CD4-positive, CD25-positive, alpha-beta regulatory T cell (primary cell): ENCODE measurements around the gene EXOC7. TPM values are rescaled to one million over a fixed set of nuclear protein-coding genes. Genes with fewer than 3 reads are reported as not detected.

ENCODE experiments used
- ATAC-seq, 2 donors: fragments of 150-1000 bp; cut with Tn5 transposase; one replicate each; pipeline ENCODE4 v1.10.0; 2021; ENCODE audit warnings: low read depth in 2 of 2, moderate number of reproducible peaks in 2 of 2, moderate library complexity in 1 of 2
- DNase-seq, 3 donors: peaks; one replicate each; pipeline versions ENCODE4 v3.0.0 to v3.0.0-alpha.2; 2012 to 2022; ENCODE audit warnings: mixed read lengths in 1 of 3
- H3K27ac ChIP-seq: one replicate; pipeline ENCODE4 v1.7.0; 2013; ENCODE audit warnings: mild to moderate bottlenecking, low read length; ENCODE audit not compliant: insufficient read depth, poor library complexity, severe bottlenecking
- H3K27me3 ChIP-seq: one replicate; pipeline ENCODE4 v1.7.0; 2013; ENCODE audit warnings: low read length; ENCODE audit not compliant: control insufficient read depth, insufficient read depth
- H3K36me3 ChIP-seq: one replicate; pipeline ENCODE4 v1.7.0; 2013; ENCODE audit warnings: mild to moderate bottlenecking, low read length, moderate library complexity; ENCODE audit not compliant: control insufficient read depth, insufficient read depth
- H3K4me1 ChIP-seq: 2 replicates; pipeline ENCODE4 v1.7.0; 2013; ENCODE audit warnings: mild to moderate bottlenecking, low read length; ENCODE audit not compliant: insufficient read depth, control insufficient read depth, poor library complexity, severe bottlenecking
- H3K4me3 ChIP-seq: one replicate; pipeline ENCODE4 v1.7.0; 2013; ENCODE audit warnings: low read depth, mild to moderate bottlenecking, low read length, moderate library complexity
- H3K9me3 ChIP-seq, 2 experiments: 1 replicate in 1 of 2; 2 replicates in 1 of 2; pipeline ENCODE4 v1.7.0; 2013; ENCODE audit warnings: low read length in 2 of 2, mild to moderate bottlenecking in 1 of 2, moderate library complexity in 1 of 2; ENCODE audit not compliant: control insufficient read depth in 2 of 2
- H3K27ac Mint-ChIP-seq, 3 donors: one replicate each; pipeline ENCODE4 v1.8.0; 2020 to 2022; ENCODE audit warnings: mild to moderate bottlenecking in 3 of 3, mixed read lengths in 3 of 3, moderate library complexity in 2 of 3
- H3K27me3 Mint-ChIP-seq: one replicate; pipeline ENCODE4 v1.8.0; 2022; ENCODE audit warnings: mild to moderate bottlenecking, mixed read lengths
- H3K36me3 Mint-ChIP-seq: one replicate; pipeline ENCODE4 v1.8.0; 2020; ENCODE audit warnings: mixed read lengths
- H3K4me1 Mint-ChIP-seq, 4 donors: one replicate each; pipeline ENCODE4 v1.8.0; 2020 to 2022; ENCODE audit warnings: mixed read lengths in 4 of 4, mild to moderate bottlenecking in 1 of 4
- H3K4me3 Mint-ChIP-seq, 4 donors: one replicate each; pipeline ENCODE4 v1.8.0; 2020 to 2022; ENCODE audit warnings: mild to moderate bottlenecking in 4 of 4, mixed read lengths in 4 of 4, moderate library complexity in 3 of 4
- H3K9me3 Mint-ChIP-seq, 7 donors: one replicate each; pipeline ENCODE4 v1.8.0; 2020 to 2022; ENCODE audit warnings: mixed read lengths in 7 of 7, mild to moderate bottlenecking in 3 of 7, moderate library complexity in 2 of 7
- polyA plus RNA-seq, 4 donors: library from polyadenylated mRNA; unstranded; fragments of 300-500 nt; fragmentation: Illumina TruSeq; gene quantifications; one replicate each; pipeline ENCODE4 v1.2.3, GENCODE V29; 2021
- total RNA-seq: library from RNA; stranded (reverse); gene quantifications from one replicate; pipeline ENCODE4 v1.2.3, GENCODE V29; 2022

EXOC7 gene
- total and polyA plus RNA-seq, 5 donors from 2014 or later: 41.3 to 105 (median 46.8) TPM

DNA sequence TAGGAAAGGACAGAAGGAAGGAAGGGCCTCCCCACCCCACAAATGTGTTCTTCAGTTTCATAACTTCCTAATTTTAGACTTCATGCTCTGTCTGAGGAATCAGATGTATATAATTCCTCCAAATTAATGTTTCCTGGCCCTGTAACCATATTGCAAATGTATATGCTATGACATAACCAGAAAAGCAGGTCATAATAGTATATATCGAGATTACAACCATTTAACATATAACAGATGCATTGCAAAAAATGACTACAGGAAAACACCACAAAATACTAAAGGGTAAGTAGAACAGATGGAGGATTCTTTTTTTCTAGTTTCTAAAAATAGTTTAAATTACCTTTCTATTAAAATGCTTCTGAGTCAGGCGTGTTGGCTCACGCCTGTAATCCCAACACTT, 3.1 kb upstream of the EXOC7 start:
- Mint-ChIP-seq H3K9me3 (no peaks in the 10 kb centered on the region), H3K4me3 (no peak overlapping the region), H3K27ac (peak overlapping the region in 1 of 3 donors; percentile 81), H3K36me3 (peaks cover under 1% of the 10 kb centered on the region), H3K4me1 (peaks cover 5 to 22% (median 11%) of the 10 kb centered on the region in 4 donors), H3K27me3 (no peaks in the 10 kb centered on the region)
- Histone ChIP-seq H3K9me3 (no peaks in the 10 kb centered on the region), H3K36me3 (peaks cover 4% of the 10 kb centered on the region), H3K4me3 (no peak overlapping the region), H3K27ac (no peak overlapping the region), H3K27me3 (no peaks in the 10 kb centered on the region), H3K4me1 (peaks cover 21% of the 10 kb centered on the region)
- ATAC-seq (no peak), DNase-seq (no peak)

DNA sequence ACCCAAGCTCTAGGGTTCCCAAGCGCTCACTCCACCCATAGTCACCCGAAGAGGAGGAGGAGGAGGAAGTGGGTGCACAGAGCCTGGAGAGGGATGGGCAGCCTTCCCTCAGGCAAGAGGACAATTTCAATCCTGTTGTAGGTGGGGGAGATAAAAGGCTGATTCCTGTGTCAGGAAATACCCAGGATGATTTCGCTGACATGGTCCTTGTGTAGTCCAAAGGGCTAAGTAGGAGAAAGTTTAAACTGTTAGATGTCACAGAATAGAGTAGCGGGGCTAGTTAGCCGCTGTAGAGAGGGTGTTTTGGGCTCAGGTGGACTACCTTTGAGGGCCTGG, 1.3 kb upstream of the EXOC7 start:
- H3K27me3 Mint-ChIP-seq: no peaks in the 10 kb centered on the region
- no peak for ATAC-seq
- peaks cover 15% of the 10 kb centered on the region for H3K36me3 ChIP-seq
- no peak overlapping the region for H3K27ac ChIP-seq
- peak overlapping the region; percentile 6 to 99 (median 86) for H3K27ac Mint-ChIP-seq
- H3K4me3 Mint-ChIP-seq: peak overlapping the region; percentile 73 to 96 (median 84)
- H3K4me3 ChIP-seq: no peak overlapping the region
- peaks cover 24% of the 10 kb centered on the region for H3K4me1 ChIP-seq
- no peaks in the 10 kb centered on the region for H3K9me3 ChIP-seq
- no peaks in the 10 kb centered on the region for H3K9me3 Mint-ChIP-seq
- H3K36me3 Mint-ChIP-seq: peaks cover 11% of the 10 kb centered on the region
- peaks cover 8 to 33% (median 19%) of the 10 kb centered on the region in 4 donors for H3K4me1 Mint-ChIP-seq
- no peak for DNase-seq
- H3K27me3 ChIP-seq: no peaks in the 10 kb centered on the region

DNA sequence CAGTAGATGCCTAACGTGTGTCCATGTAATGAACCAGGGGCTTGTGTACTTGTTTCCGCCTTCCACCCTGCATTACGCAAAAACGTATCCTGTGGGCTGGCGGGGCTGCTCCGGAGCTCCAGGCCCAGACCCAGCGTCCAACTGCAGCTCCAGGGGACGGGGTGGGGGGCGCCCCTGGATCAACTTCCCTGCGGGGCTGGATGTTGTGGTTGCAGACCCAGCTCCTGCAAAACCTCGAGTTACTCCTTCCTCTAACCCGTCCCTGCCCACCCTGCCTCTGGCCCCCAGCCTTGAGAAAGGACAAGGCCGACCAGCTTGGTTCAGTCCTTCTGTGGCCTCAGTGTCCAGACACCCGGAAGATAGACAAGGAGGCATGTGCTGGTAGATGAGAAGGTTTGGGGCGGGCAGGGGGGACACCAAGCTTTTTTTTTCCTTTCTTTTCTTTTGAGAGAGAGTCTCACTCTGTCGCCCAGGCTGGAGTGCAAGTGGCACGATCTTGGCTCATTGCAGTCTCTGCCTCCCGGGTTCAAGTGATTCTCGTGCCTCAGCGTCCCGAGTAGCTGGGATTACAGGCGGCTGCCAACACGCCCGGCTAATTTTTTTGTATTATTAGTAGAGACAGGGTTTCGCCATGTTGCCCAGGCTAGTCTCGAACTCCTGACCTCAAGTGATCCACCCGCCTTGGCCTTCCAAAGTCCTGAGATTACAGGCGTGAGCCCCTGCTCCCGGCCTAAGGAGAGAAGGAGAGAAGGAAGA, 731 bp upstream of the EXOC7 start:
- H3K4me1 ChIP-seq: peaks cover 24% of the 10 kb centered on the region
- Mint-ChIP-seq H3K4me3 (peak overlapping the region; percentile 88 to 98 (median 94)), H3K27ac (peak overlapping the region; percentile 98 to 99 (median 99)), H3K9me3 (no peaks in the 10 kb centered on the region), H3K4me1 (peaks cover 10 to 37% (median 19%) of the 10 kb centered on the region in 4 donors), H3K27me3 (no peaks in the 10 kb centered on the region), H3K36me3 (peaks cover 17% of the 10 kb centered on the region)
- peak overlapping the region; percentile 85 for H3K4me3 ChIP-seq
- ATAC-seq: no peak
- H3K36me3 ChIP-seq: peaks cover 20% of the 10 kb centered on the region
- no peak for DNase-seq
- no peaks in the 10 kb centered on the region for H3K27me3 ChIP-seq
- no peaks in the 10 kb centered on the region for H3K9me3 ChIP-seq
- H3K27ac ChIP-seq: peak overlapping the region; percentile 82

DNA sequence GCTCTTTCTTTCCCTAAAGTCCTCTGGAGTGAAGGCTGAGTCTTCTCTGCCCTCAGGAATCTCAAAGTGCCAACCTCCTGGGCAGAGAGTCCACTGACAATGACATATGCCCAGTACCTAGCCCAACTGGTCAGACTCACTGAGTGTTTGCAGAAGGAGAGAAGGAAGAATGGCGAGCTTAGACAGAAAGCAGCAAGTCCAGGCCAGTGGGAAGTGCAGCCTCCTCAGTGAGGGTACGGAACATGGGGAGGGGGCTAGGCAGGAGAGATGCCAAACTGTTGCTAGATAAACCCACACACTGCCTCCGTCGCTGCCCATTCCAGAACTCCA, 678 bp downstream of the EXOC7 start:
- H3K4me3 Mint-ChIP-seq: peak overlapping the region; percentile 93 to 98 (median 97)
- peak in 1 of 2 donors; percentile 2 for ATAC-seq

DNA sequence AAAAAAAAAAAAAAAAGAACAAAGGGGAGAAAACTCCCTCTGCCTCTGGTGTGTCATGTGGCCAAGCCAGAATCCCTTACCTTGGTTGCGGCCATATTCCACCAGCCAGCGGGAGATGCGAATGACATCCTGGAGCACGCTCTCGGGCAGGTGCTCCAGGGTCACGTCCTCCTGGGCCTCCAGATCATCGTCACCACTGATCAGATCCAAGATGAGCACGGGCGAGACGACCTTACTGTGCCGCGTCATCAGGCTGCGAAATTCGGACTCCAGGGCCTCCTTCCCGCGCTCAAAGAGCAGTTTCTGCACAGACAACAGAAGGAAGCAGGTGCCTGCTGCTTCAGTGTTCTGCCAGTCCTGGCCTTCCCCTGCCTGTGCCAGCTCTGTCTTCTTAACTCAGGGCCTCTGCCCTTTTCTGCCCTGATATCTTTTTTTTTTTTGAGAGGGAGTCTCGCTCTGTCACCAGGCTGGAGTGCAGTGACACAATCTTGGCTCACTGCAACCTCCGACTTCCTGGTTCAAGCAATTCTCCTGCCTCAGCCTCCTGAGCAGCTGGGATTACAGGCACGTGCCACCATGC, 5.8 kb downstream of the EXOC7 start:
- H3K27me3 ChIP-seq: no peaks in the 10 kb centered on the region
- DNase-seq (no peak), ATAC-seq (no peak)
- H3K4me1 ChIP-seq: peaks cover 12% of the 10 kb centered on the region
- H3K4me3 ChIP-seq: no peak overlapping the region
- H3K4me1 Mint-ChIP-seq: peaks cover 5 to 28% (median 13%) of the 10 kb centered on the region in 4 donors
- H3K27ac Mint-ChIP-seq: no peak overlapping the region
- H3K9me3 Mint-ChIP-seq: no peaks in the 10 kb centered on the region
- peaks cover 29% of the 10 kb centered on the region for H3K36me3 Mint-ChIP-seq
- H3K4me3 Mint-ChIP-seq: peak overlapping the region in 1 of 4 donors; percentile 51
- H3K36me3 ChIP-seq: peaks cover 68% of the 10 kb centered on the region
- H3K27me3 Mint-ChIP-seq: no peaks in the 10 kb centered on the region
- no peaks in the 10 kb centered on the region for H3K9me3 ChIP-seq
- H3K27ac ChIP-seq: no peak overlapping the region

More for the DNA sequence above, 678 bp downstream of the EXOC7 start:
- Histone ChIP-seq H3K27ac (peak overlapping the region; percentile 82), H3K4me3 (peak overlapping the region; percentile 85), H3K27me3 (no peaks in the 10 kb centered on the region), H3K4me1 (peaks cover 24% of the 10 kb centered on the region), H3K9me3 (no peaks in the 10 kb centered on the region), H3K36me3 (peaks cover 25% of the 10 kb centered on the region)
- H3K4me1 Mint-ChIP-seq: peaks cover 10 to 37% (median 19%) of the 10 kb centered on the region in 4 donors
- H3K36me3 Mint-ChIP-seq: peaks cover 17% of the 10 kb centered on the region
- H3K27ac Mint-ChIP-seq: peak overlapping the region; percentile 98 to 99 (median 99)
- no peaks in the 10 kb centered on the region for H3K9me3 Mint-ChIP-seq
- no peak for DNase-seq
- H3K27me3 Mint-ChIP-seq: no peaks in the 10 kb centered on the region

DNA sequence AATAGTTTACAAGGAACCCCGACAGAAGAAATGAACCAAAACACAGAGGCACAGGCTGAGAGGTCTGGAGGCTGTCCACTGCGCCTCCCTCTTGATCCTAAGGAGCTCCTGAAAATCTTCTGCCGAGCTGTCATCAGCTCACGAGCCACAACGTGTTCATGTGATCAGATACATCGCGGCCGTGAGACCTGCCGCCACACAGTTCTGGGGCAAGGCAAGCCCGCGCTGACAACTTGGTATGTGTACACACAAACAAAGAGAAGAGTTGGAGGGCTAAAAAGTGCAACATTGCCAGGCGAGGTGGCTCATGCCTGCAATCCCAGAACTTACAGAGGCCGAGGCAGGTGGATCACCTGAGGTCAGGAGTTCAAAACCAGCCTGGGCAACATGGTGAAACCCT, 7.6 kb downstream of the EXOC7 start:
- Mint-ChIP-seq H3K36me3 (peaks cover 25% of the 10 kb centered on the region), H3K27ac (no peak overlapping the region), H3K4me3 (no peak overlapping the region)

DNA sequence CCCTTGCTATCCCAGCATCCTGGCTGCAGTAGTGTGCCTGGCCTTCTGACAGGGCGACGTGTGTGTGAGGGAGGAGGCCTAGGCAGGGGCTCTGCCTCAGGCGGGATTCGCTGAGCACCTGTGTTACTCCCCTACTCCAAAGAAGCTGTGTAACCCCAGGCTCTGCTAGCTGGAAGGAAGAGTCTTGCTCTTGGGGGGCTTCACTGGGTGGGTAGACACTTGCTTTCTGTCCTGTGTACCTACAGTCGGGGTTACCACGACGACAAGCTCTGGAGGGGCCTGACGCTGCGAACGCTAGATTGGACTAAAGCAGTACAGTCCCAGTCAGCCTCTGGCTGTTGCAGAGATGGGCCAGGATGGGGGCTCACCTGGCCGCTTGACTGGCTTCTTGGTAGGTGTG, 9.5 kb downstream of the EXOC7 start:
- no peak for DNase-seq
- Histone ChIP-seq H3K4me1 (no peaks in the 10 kb centered on the region), H3K27ac (no peak overlapping the region), H3K4me3 (no peak overlapping the region), H3K9me3 (no peaks in the 10 kb centered on the region), H3K27me3 (no peaks in the 10 kb centered on the region), H3K36me3 (peaks cover 83% of the 10 kb centered on the region)
- Mint-ChIP-seq H3K36me3 (peaks cover 15% of the 10 kb centered on the region), H3K27me3 (no peaks in the 10 kb centered on the region), H3K4me3 (no peak overlapping the region), H3K4me1 (peaks cover 0 to 14% (median 0%) of the 10 kb centered on the region in 4 donors), H3K9me3 (no peaks in the 10 kb centered on the region), H3K27ac (no peak overlapping the region)
- ATAC-seq: no peak

More for the DNA sequence above, 7.6 kb downstream of the EXOC7 start:
- H3K27ac ChIP-seq: peak overlapping the region; percentile 14
- ATAC-seq (no peak), DNase-seq (no peak)
- no peaks in the 10 kb centered on the region for H3K9me3 ChIP-seq
- no peak overlapping the region for H3K4me3 ChIP-seq
- H3K36me3 ChIP-seq: peaks cover 73% of the 10 kb centered on the region
- H3K27me3 ChIP-seq: no peaks in the 10 kb centered on the region
- H3K27me3 Mint-ChIP-seq: no peaks in the 10 kb centered on the region
- H3K9me3 Mint-ChIP-seq: no peaks in the 10 kb centered on the region
- H3K4me1 ChIP-seq: no peaks in the 10 kb centered on the region
- H3K4me1 Mint-ChIP-seq: peaks cover 1 to 19% (median 4%) of the 10 kb centered on the region in 4 donors
